Body of pancreas (tissue), 4 donors: ENCODE measurements around the gene CARD19.

Experiments
- CTCF ChIP-seq, 7 experiments: fragments of 450-650 bp in 4 of 7; fragments of 200-600 bp in 3 of 7; sonication (generic) in 3 of 7; IDR thresholded peaks; one replicate each; pipeline ENCODE4 v1.5.1; 2016 to 2019; ENCODE audit warnings: antibody characterized with exemption in 7 of 7
- POLR2A ChIP-seq, 3 donors: fragments of 450-650 bp; IDR thresholded peaks; one replicate each; pipeline ENCODE4 v1.6.1; 2016; ENCODE audit warnings: antibody characterized with exemption in 3 of 3, mild to moderate bottlenecking in 2 of 3

GRCh38 chr9:93095205-93096130 lies 549 bp upstream of the CARD19 start:
- TF ChIP-seq CTCF (IDR thresholded peaks at IDR 0.05) (no peak), POLR2A (IDR thresholded peaks at IDR 0.05) (peak; percentile 83 to 89 (median 87))
